ENCODE measurements around the gene JAK1.

Gene JAK1

DNA sequence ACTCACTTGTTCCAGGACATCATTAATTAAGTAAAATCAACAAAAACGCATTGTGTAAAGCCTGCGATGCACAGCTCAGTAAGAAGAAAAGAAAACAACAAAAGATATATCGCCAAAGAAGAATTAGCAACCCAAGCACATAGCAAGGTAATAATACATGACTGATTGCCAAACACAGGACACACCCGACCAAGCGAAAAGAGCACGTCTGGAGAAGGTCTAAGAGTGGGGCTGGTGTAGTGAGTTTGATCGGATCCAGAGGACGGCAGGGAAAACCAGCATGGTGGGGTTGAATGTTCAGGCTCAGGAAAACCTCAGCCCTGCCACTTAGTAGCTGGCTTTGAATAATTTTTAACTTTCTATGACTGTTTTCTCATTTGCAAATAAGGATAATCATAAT, 69.8 kb downstream of the JAK1 start:
- Histone ChIP-seq H4K8ac (ENCODE audit: low read length) (no peak overlapping the region), H3K18ac (ENCODE audit: low read depth in 1 of 2, low read length in 2 of 2) (no peak overlapping the region), H2BK120ac (ENCODE audit: low read depth, low read length) (no peak overlapping the region), H3K4me2 (ENCODE audit: low read length, poor library complexity, severe bottlenecking) (no peak overlapping the region), H3K27me3 (ENCODE audit: control insufficient read depth in 1 of 2, insufficient read depth in 1 of 2, low read length in 2 of 2) (no peaks in the 10 kb centered on the region), H3K36me3 (ENCODE audit: control insufficient read depth in 1 of 2, insufficient read depth in 2 of 2, low read depth in 1 of 2, low read length in 2 of 2) (peaks cover 0 to 6% of the 10 kb centered on the region in 2 experiments), H3K23ac (ENCODE audit: low read length in 2 of 2) (no peak overlapping the region), H2AFZ (ENCODE audit: low read depth, low read length) (no peak overlapping the region), H2BK15ac (ENCODE audit: low read depth, poor library complexity, severe bottlenecking) (no peak overlapping the region), H2BK12ac (ENCODE audit: low read length in 2 of 2) (no peak overlapping the region), H3K27ac (ENCODE audit: low read length, poor library complexity, severe bottlenecking) (peak overlapping the region; percentile 89), H2BK5ac (ENCODE audit: low read depth, low read length, poor library complexity, severe bottlenecking) (no peak overlapping the region), H3K9ac (ENCODE audit: low read length) (no peak overlapping the region), H2AK5ac (ENCODE audit: low read length, severe bottlenecking) (peak overlapping the region; percentile 3), H4K91ac (ENCODE audit: low read length) (no peak overlapping the region), H3K9me3 (ENCODE audit: control insufficient read depth, low read length) (no peaks in the 10 kb centered on the region), H3K4me1 (ENCODE audit: control insufficient read depth, insufficient read depth, low read depth, low read length) (peaks cover 15% of the 10 kb centered on the region), H3K4ac (ENCODE audit: low read depth in 1 of 2, low read length in 2 of 2) (no peak overlapping the region), H3K14ac (ENCODE audit: low read length in 2 of 2) (no peak overlapping the region), H3K79me1 (replicated peaks; ENCODE audit: low read length, poor library complexity, severe bottlenecking) (peaks cover 17% of the 10 kb centered on the region), H3K4me3 (ENCODE audit: insufficient read depth in 1 of 2, low read depth in 1 of 2, low read length in 2 of 2) (no peak overlapping the region)
- DNase-seq, result no peak
- 91% methylated on average over 5 of the region's 8 CpGs for WGBS

DNA sequence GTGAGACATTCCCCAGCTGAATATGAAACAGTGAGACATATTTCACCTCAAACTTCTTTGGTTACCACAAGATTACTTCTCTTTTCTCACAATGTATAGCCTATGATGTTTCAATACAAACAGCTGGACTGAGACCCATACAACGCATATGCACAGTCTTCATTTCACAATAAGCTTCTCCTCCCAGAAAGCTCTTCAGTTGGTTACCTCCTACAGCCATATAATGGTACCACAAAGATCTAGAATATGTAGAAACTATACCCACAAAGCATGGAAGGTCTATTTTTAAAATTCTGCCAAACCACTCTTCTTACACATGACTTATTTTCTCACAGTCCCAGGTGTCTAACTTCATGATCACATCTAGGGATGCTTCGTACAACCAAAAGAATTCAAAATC, 70.8 kb downstream of the JAK1 start:
- H4K91ac ChIP-seq (ENCODE audit: low read length), result no peak overlapping the region
- no peaks in the 10 kb centered on the region for H3K9me3 ChIP-seq (ENCODE audit: control insufficient read depth, low read length)
- no peak overlapping the region for H2BK12ac ChIP-seq (ENCODE audit: low read length in 2 of 2)
- WGBS, result 99% methylated on average over 2 of the region's 2 CpGs
- DNase-seq, result no peak
- no peak overlapping the region for H2BK15ac ChIP-seq (ENCODE audit: low read depth, poor library complexity, severe bottlenecking)
- H2AK5ac ChIP-seq (ENCODE audit: low read length, severe bottlenecking), result peak overlapping the region; percentile 54
- H4K8ac ChIP-seq (ENCODE audit: low read length), result no peak overlapping the region
- peaks cover 13% of the 10 kb centered on the region for H3K4me1 ChIP-seq (ENCODE audit: control insufficient read depth, insufficient read depth, low read depth, low read length)
- no peak overlapping the region for H2AFZ ChIP-seq (ENCODE audit: low read depth, low read length)
- H3K23ac ChIP-seq (ENCODE audit: low read length in 2 of 2), result no peak overlapping the region
- H3K9ac ChIP-seq (ENCODE audit: low read length), result no peak overlapping the region
- H3K14ac ChIP-seq (ENCODE audit: low read length in 2 of 2), result no peak overlapping the region
- H3K79me1 ChIP-seq (replicated peaks; ENCODE audit: low read length, poor library complexity, severe bottlenecking), result peaks cover 19% of the 10 kb centered on the region
- H2BK120ac ChIP-seq (ENCODE audit: low read depth, low read length), result no peak overlapping the region
- H3K4me2 ChIP-seq (ENCODE audit: low read length, poor library complexity, severe bottlenecking), result no peak overlapping the region
- H3K4ac ChIP-seq (ENCODE audit: low read depth in 1 of 2, low read length in 2 of 2), result no peak overlapping the region
- H3K27me3 ChIP-seq (ENCODE audit: control insufficient read depth in 1 of 2, insufficient read depth in 1 of 2, low read length in 2 of 2), result no peaks in the 10 kb centered on the region
- peak overlapping the region; percentile 25 for H3K27ac ChIP-seq (ENCODE audit: low read length, poor library complexity, severe bottlenecking)
- no peak overlapping the region for H3K18ac ChIP-seq (ENCODE audit: low read depth in 1 of 2, low read length in 2 of 2)
- H2BK5ac ChIP-seq (ENCODE audit: low read depth, low read length, poor library complexity, severe bottlenecking), result no peak overlapping the region
- H3K4me3 ChIP-seq (ENCODE audit: insufficient read depth in 1 of 2, low read depth in 1 of 2, low read length in 2 of 2), result no peak overlapping the region
- H3K36me3 ChIP-seq (ENCODE audit: control insufficient read depth in 1 of 2, insufficient read depth in 2 of 2, low read depth in 1 of 2, low read length in 2 of 2), result peaks cover 0 to 2% of the 10 kb centered on the region in 2 experiments

DNA sequence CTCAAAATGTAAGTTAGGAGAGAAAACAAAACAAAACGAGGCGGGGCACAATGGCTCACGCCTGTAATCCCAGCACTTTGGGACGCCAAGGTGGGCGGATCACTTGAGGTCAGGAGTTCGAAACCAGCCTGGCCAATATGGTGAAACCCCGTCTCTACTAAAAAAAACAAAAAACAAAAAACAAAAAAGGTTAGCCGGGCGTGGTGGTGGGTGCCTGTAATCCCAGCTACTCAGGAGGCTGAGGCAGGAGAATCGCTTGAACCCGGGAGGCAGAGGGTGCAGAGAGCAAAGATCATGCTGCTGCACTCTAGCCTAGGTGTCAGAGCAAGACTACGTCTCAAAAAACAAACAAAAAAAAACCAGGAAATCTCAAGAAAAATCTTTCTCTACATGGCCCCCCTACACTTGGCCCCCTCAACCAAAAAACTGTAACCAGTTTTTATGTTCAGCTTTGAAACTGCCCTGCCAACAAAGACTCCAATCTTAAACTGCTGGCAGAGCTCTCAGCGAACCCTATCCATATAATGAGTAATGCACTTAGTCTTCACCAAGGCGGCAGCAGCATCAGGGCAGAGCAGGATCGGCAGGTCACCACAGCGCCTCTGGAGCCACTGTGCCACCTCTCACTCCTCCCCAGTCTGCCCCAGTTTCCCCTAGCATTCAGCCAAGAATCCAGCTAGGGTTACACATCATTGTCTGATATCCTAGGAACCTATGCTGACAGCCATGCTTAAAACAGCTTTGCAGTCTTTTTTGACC, 71.7 kb downstream of the JAK1 start:
- H3K4ac ChIP-seq (ENCODE audit: low read depth in 1 of 2, low read length in 2 of 2), result peak overlapping the region in 1 of 2 experiments; percentile 26
- no peak overlapping the region for H3K27ac ChIP-seq (ENCODE audit: low read length, poor library complexity, severe bottlenecking)
- H3K4me1 ChIP-seq (ENCODE audit: control insufficient read depth, insufficient read depth, low read depth, low read length), result peaks cover 13% of the 10 kb centered on the region
- no peak overlapping the region for H4K8ac ChIP-seq (ENCODE audit: low read length)
- no peaks in the 10 kb centered on the region for H3K36me3 ChIP-seq (ENCODE audit: control insufficient read depth in 1 of 2, insufficient read depth in 2 of 2, low read depth in 1 of 2, low read length in 2 of 2)
- H3K18ac ChIP-seq (ENCODE audit: low read depth in 1 of 2, low read length in 2 of 2), result peak overlapping the region in 1 of 2 experiments; percentile 38
- H3K23ac ChIP-seq (ENCODE audit: low read length in 2 of 2), result peak overlapping the region in 1 of 2 experiments; percentile 89
- H2BK15ac ChIP-seq (ENCODE audit: low read depth, poor library complexity, severe bottlenecking), result no peak overlapping the region
- no peak overlapping the region for H3K4me3 ChIP-seq (ENCODE audit: insufficient read depth in 1 of 2, low read depth in 1 of 2, low read length in 2 of 2)
- no peak overlapping the region for H2BK120ac ChIP-seq (ENCODE audit: low read depth, low read length)
- no peaks in the 10 kb centered on the region for H3K27me3 ChIP-seq (ENCODE audit: control insufficient read depth in 1 of 2, insufficient read depth in 1 of 2, low read length in 2 of 2)
- peak overlapping the region in 1 of 2 experiments; percentile 77 for H2BK12ac ChIP-seq (ENCODE audit: low read length in 2 of 2)
- H3K4me2 ChIP-seq (ENCODE audit: low read length, poor library complexity, severe bottlenecking), result no peak overlapping the region
- no peaks in the 10 kb centered on the region for H3K9me3 ChIP-seq (ENCODE audit: control insufficient read depth, low read length)
- H3K79me1 ChIP-seq (replicated peaks; ENCODE audit: low read length, poor library complexity, severe bottlenecking), result peaks cover 19% of the 10 kb centered on the region
- peak overlapping the region in 1 of 2 experiments; percentile 75 for H3K14ac ChIP-seq (ENCODE audit: low read length in 2 of 2)
- no peak overlapping the region for H2BK5ac ChIP-seq (ENCODE audit: low read depth, low read length, poor library complexity, severe bottlenecking)
- H4K91ac ChIP-seq (ENCODE audit: low read length), result no peak overlapping the region
- H2AK5ac ChIP-seq (ENCODE audit: low read length, severe bottlenecking), result peak overlapping the region; percentile 4
- DNase-seq, result no peak
- no peak overlapping the region for H2AFZ ChIP-seq (ENCODE audit: low read depth, low read length)
- H3K9ac ChIP-seq (ENCODE audit: low read length), result no peak overlapping the region
- 96% methylated on average over 16 of the region's 16 CpGs for WGBS

DNA sequence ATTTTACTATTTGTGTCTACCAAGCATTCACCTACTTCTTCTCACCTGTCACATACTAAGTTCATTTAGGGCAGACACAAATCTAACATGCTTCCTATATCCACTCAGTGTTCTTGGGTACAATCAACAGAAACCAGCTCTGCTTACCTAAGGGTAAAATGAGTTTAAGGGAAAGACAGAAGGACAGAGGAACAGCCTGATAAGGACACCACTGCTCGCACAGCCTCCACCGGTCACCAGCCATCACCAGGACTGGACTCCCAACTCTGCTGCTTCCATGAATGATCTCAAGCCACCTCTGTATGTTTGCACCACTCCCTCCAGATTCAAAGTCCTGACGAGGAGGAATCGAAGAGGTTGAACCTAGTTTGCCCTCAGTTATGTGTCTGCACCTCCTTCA, 72.4 kb downstream of the JAK1 start:
- no peak overlapping the region for H3K27ac ChIP-seq (ENCODE audit: low read length, poor library complexity, severe bottlenecking)
- H3K79me1 ChIP-seq (replicated peaks; ENCODE audit: low read length, poor library complexity, severe bottlenecking), result peaks cover 19% of the 10 kb centered on the region
- 97% methylated on average over 4 of the region's 4 CpGs for WGBS
- H3K4me1 ChIP-seq (ENCODE audit: control insufficient read depth, insufficient read depth, low read depth, low read length), result peaks cover 13% of the 10 kb centered on the region
- no peak overlapping the region for H3K4ac ChIP-seq (ENCODE audit: low read depth in 1 of 2, low read length in 2 of 2)
- no peaks in the 10 kb centered on the region for H3K9me3 ChIP-seq (ENCODE audit: control insufficient read depth, low read length)
- H3K36me3 ChIP-seq (ENCODE audit: control insufficient read depth in 1 of 2, insufficient read depth in 2 of 2, low read depth in 1 of 2, low read length in 2 of 2), result no peaks in the 10 kb centered on the region
- peak overlapping the region; percentile 4 for H2AK5ac ChIP-seq (ENCODE audit: low read length, severe bottlenecking)
- no peak overlapping the region for H3K18ac ChIP-seq (ENCODE audit: low read depth in 1 of 2, low read length in 2 of 2)
- H3K4me2 ChIP-seq (ENCODE audit: low read length, poor library complexity, severe bottlenecking), result no peak overlapping the region
- H3K9ac ChIP-seq (ENCODE audit: low read length), result peak overlapping the region; percentile 21
- peak overlapping the region; percentile 2 to 83 for H2BK12ac ChIP-seq (ENCODE audit: low read length in 2 of 2)
- H2BK15ac ChIP-seq (ENCODE audit: low read depth, poor library complexity, severe bottlenecking), result no peak overlapping the region
- no peak overlapping the region for H2BK5ac ChIP-seq (ENCODE audit: low read depth, low read length, poor library complexity, severe bottlenecking)
- H2AFZ ChIP-seq (ENCODE audit: low read depth, low read length), result no peak overlapping the region
- H3K27me3 ChIP-seq (ENCODE audit: control insufficient read depth in 1 of 2, insufficient read depth in 1 of 2, low read length in 2 of 2), result no peaks in the 10 kb centered on the region
- H2BK120ac ChIP-seq (ENCODE audit: low read depth, low read length), result no peak overlapping the region
- H3K4me3 ChIP-seq (ENCODE audit: insufficient read depth in 1 of 2, low read depth in 1 of 2, low read length in 2 of 2), result no peak overlapping the region
- no peak overlapping the region for H4K91ac ChIP-seq (ENCODE audit: low read length)
- no peak for DNase-seq
- H3K14ac ChIP-seq (ENCODE audit: low read length in 2 of 2), result peak overlapping the region in 1 of 2 experiments; percentile 55
- H3K23ac ChIP-seq (ENCODE audit: low read length in 2 of 2), result no peak overlapping the region
- no peak overlapping the region for H4K8ac ChIP-seq (ENCODE audit: low read length)

All from mesenchymal stem cell (in vitro differentiated cells and primary cell).